GM23338 (cell line): Measurements from ENCODE around the gene DHRS7B. TPM values are rescaled to one million over a fixed set of nuclear protein-coding genes. Genes with fewer than 3 reads are reported as not detected.

ENCODE experiments used
- ATAC-seq: fragments of 200-7000 bp; cut with Tn5 transposase; 3 replicates; pipeline ENCODE4 v1.9.1; 2020
- DNase-seq: peaks from one replicate; pipeline ENCODE4 v3.0.0-alpha.2; 2015; ENCODE audit warnings: low spot score
- H2AFZ ChIP-seq: fragments of 200-600 bp; sonication (generic); 2 replicates; pipeline ENCODE4 v1.8.0; 2016; ENCODE audit warnings: antibody characterized with exemption, mild to moderate bottlenecking, moderate library complexity
- H3F3A ChIP-seq: fragments of 200-600 bp; sonication (generic); replicated peaks from 2 replicates; pipeline ENCODE4 v1.8.0; 2017; ENCODE audit warnings: antibody characterized with exemption, mixed run types, low read depth
- H3K27ac ChIP-seq: fragments of 200-600 bp; sonication (generic); 2 replicates; pipeline ENCODE4 v1.6.1; 2016; ENCODE audit warnings: low read depth
- H3K27me3 ChIP-seq: fragments of 200-600 bp; sonication (generic); 2 replicates; pipeline ENCODE4 v1.8.0; 2016; ENCODE audit warnings: mild to moderate bottlenecking, mixed run types, moderate library complexity; ENCODE audit not compliant: insufficient read depth
- H3K36me3 ChIP-seq: fragments of 200-600 bp; sonication (generic); 2 replicates; pipeline ENCODE4 v1.8.0; 2016; ENCODE audit warnings: mild to moderate bottlenecking; ENCODE audit not compliant: insufficient read depth
- H3K4me1 ChIP-seq: fragments of 200-600 bp; sonication (generic); 2 replicates; pipeline ENCODE4 v1.8.0; 2016; ENCODE audit warnings: mild to moderate bottlenecking, moderate library complexity; ENCODE audit not compliant: insufficient read depth
- H3K4me2 ChIP-seq: fragments of 200-600 bp; sonication (generic); 2 replicates; pipeline ENCODE4 v1.7.1; 2017; ENCODE audit warnings: mixed run types
- H3K4me3 ChIP-seq: fragments of 200-600 bp; sonication (generic); 2 replicates; pipeline ENCODE4 v1.6.1; 2016; ENCODE audit warnings: mixed run types
- H3K79me2 ChIP-seq: fragments of 200-600 bp; sonication (generic); replicated peaks from 2 replicates; pipeline ENCODE4 v1.8.0; 2017; ENCODE audit warnings: mild to moderate bottlenecking; ENCODE audit not compliant: insufficient read depth
- H3K9me2 ChIP-seq: fragments of 200-600 bp; sonication (generic); 2 replicates; pipeline ENCODE4 v1.8.0; 2017; ENCODE audit not compliant: insufficient read depth
- H4K20me1 ChIP-seq: fragments of 200-600 bp; sonication (generic); replicated peaks from 2 replicates; pipeline ENCODE4 v1.8.0; 2017; ENCODE audit warnings: mild to moderate bottlenecking; ENCODE audit not compliant: insufficient read depth
- H3K27ac Mint-ChIP-seq: 2 replicates; pipeline ENCODE4 v1.8.0; 2020; ENCODE audit warnings: inconsistent platforms, mild to moderate bottlenecking, moderate library complexity, mixed read lengths
- H3K27me3 Mint-ChIP-seq: 3 replicates; pipeline ENCODE4 v1.8.0; 2022; ENCODE audit warnings: low read depth, mild to moderate bottlenecking, moderate library complexity, mixed read lengths, inconsistent platforms; ENCODE audit not compliant: insufficient read depth, poor library complexity
- H3K36me3 Mint-ChIP-seq: 3 replicates; pipeline ENCODE4 v1.8.0; 2021; ENCODE audit warnings: low read depth, mild to moderate bottlenecking, inconsistent platforms, moderate library complexity, mixed read lengths
- H3K4me1 Mint-ChIP-seq: 3 replicates; pipeline ENCODE4 v1.8.0; 2020; ENCODE audit warnings: mild to moderate bottlenecking, inconsistent platforms, mixed read lengths
- H3K4me3 Mint-ChIP-seq: 3 replicates; pipeline ENCODE4 v1.8.0; 2021; ENCODE audit warnings: moderate library complexity, mild to moderate bottlenecking, inconsistent platforms, mixed read lengths
- H3K9me3 Mint-ChIP-seq: 3 replicates; pipeline ENCODE4 v1.8.0; 2020; ENCODE audit warnings: moderate library complexity, mild to moderate bottlenecking, inconsistent platforms, mixed read lengths
- EZH2phosphoT487 ChIP-seq: fragments of 200-600 bp; sonication (generic); IDR thresholded peaks from one replicate; pipeline ENCODE4 v1.8.1; 2018; ENCODE audit warnings: antibody characterized with exemption; ENCODE audit not compliant: unreplicated experiment
- JUNB ChIP-seq: IDR thresholded peaks from one replicate; pipeline ENCODE4 v1.6.1; 2016; ENCODE audit warnings: antibody characterized with exemption; ENCODE audit not compliant: unreplicated experiment
- POLR2AphosphoS5 ChIP-seq: IDR thresholded peaks from 2 replicates; pipeline ENCODE4 v1.6.1; 2016; ENCODE audit warnings: antibody characterized with exemption, low read depth
- STAT1 ChIP-seq: IDR thresholded peaks from one replicate; pipeline ENCODE4 v1.6.1; 2016; ENCODE audit warnings: antibody characterized with exemption; ENCODE audit not compliant: unreplicated experiment
- ZNF114 ChIP-seq: fragments of 250-450 bp; sonication (Bioruptor Pico); IDR thresholded peaks from 2 replicates; pipeline ENCODE4 v1.5.0; 2020; ENCODE audit warnings: mild to moderate bottlenecking, moderate library complexity
- ZNF331 ChIP-seq: fragments of 250-450 bp; sonication (Bioruptor Pico); IDR thresholded peaks from 2 replicates; pipeline ENCODE4 v1.5.0; 2020; ENCODE audit warnings: low read depth, mild to moderate bottlenecking, moderate library complexity
- ZNF462 ChIP-seq: fragments of 250-450 bp; sonication (Bioruptor Pico); IDR thresholded peaks from 2 replicates; pipeline ENCODE4 v1.5.0; 2020; ENCODE audit warnings: mild to moderate bottlenecking, moderate library complexity
- polyA plus RNA-seq: library from polyadenylated mRNA; unstranded; fragments of >200 nt; fragmentation: Nextera tagmentation; extraction: Ambion mirVana; gene quantifications from 2 replicates; pipeline ENCODE4 v1.2.1, GENCODE V29; 2016
- total RNA-seq: library from RNA; depleted of rRNA; stranded (reverse); fragments of >200 nt; shearing (Covaris generic); gene quantifications from 2 replicates; pipeline ENCODE4 v1.2.3, GENCODE V29; 2014

The DHRS7B gene
- total and polyA plus RNA-seq, 2 experiments from 2014 or later: 26.6 to 27.9 TPM

- H3K27ac ChIP-seq: peak overlapping the region; percentile 77; the same call in 1 of the 2 replicates
- H3K27me3 ChIP-seq: no peaks in the 10 kb centered on the region
- peaks cover 12% of the 10 kb centered on the region for H3K36me3 ChIP-seq
These were observed 67.5 kb downstream of the DHRS7B start for GRCh38 chr17:21194226-21194625.

More at GRCh38 chr17:21194226-21194625, 67.5 kb downstream of the DHRS7B start:
- ATAC-seq (no peak), DNase-seq (no peak)
- Histone ChIP-seq H3K4me2 (no peak overlapping the region), H4K20me1 (peaks cover 18% of the 10 kb centered on the region), H3K9me2 (no peaks in the 10 kb centered on the region), H3K79me2 (peaks cover 25% of the 10 kb centered on the region), H3F3A (0 out of 2 replicates have a peak, but pooled peaks cover 5% of the 10 kb centered on the region), H3K4me3 (no peak overlapping the region), H3K4me1 (peaks cover 18% of the 10 kb centered on the region), H2AFZ (no peak overlapping the region)
- Mint-ChIP-seq H3K4me3 (no peak overlapping the region), H3K9me3 (no peaks in the 10 kb centered on the region), H3K27me3 (peaks cover 8% of the 10 kb centered on the region), H3K27ac (no peak overlapping the region), H3K4me1 (peaks cover 26% of the 10 kb centered on the region), H3K36me3 (peaks cover 59% of the 10 kb centered on the region)
- no peak for TF ChIP-seq ZNF462 (CRISPR knock-in tag)
- no peak for TF ChIP-seq ZNF114 (CRISPR knock-in tag)
- TF ChIP-seq JUNB: no peak
- no peak for TF ChIP-seq STAT1
- no peak for TF ChIP-seq ZNF331 (CRISPR knock-in tag)
- TF ChIP-seq EZH2phosphoT487: no peak
- TF ChIP-seq POLR2AphosphoS5: no peak
